Kidney (tissue), 14 donors: ENCODE measurements around the gene KCNQ1. TPM values are rescaled to one million over a fixed set of nuclear protein-coding genes. Genes with fewer than 3 reads are reported as not detected.

Source experiments
- DNase-seq, 5 donors: peaks; one replicate each; pipeline ENCODE4 v3.0.0-alpha.2; 2013 to 2020
- FAIRE-seq: peaks from 2 replicates; lab custom pipeline; 2012; peaks lifted over from hg19 to GRCh38; lab: Jason Lieb, UNC
- H3K27ac ChIP-seq, 2 donors: one replicate each; pipeline ENCODE4 v1.7.0; 2013; ENCODE audit warnings: low read depth in 2 of 2, low read length in 2 of 2, inconsistent platforms in 1 of 2
- H3K27me3 ChIP-seq: one replicate; pipeline ENCODE4 v1.7.1; 2013; ENCODE audit warnings: low read length, inconsistent platforms; ENCODE audit not compliant: control insufficient read depth, insufficient read depth
- H3K36me3 ChIP-seq, 3 donors: one replicate each; pipeline versions ENCODE4 v1.7.0 to v1.7.1; 2013; ENCODE audit warnings: low read length in 3 of 3, control low read depth in 1 of 3, inconsistent platforms in 1 of 3; ENCODE audit not compliant: insufficient read depth in 3 of 3, control insufficient read depth in 2 of 3
- H3K4me1 ChIP-seq, 3 donors: one replicate each; pipeline versions ENCODE4 v1.7.0 to v1.7.1; 2013; ENCODE audit warnings: low read length in 3 of 3, inconsistent platforms in 1 of 3, low read depth in 1 of 3; ENCODE audit not compliant: control insufficient read depth in 2 of 3, insufficient read depth in 2 of 3
- H3K4me3 ChIP-seq, 3 donors: one replicate each; pipeline versions ENCODE4 v1.7.0 to v1.8.1; 2013; ENCODE audit warnings: low read length in 3 of 3, control low read depth in 1 of 3, inconsistent platforms in 1 of 3
- H3K9ac ChIP-seq, 3 donors: one replicate each; pipeline versions ENCODE4 v1.7.0 to v1.7.1; 2013; ENCODE audit warnings: low read length in 3 of 3, control low read depth in 1 of 3, inconsistent platforms in 1 of 3
- H3K9me3 ChIP-seq, 3 donors: one replicate each; pipeline versions ENCODE4 v1.7.0 to v1.7.1; 2013; ENCODE audit warnings: low read length in 3 of 3, control low read depth in 1 of 3, inconsistent platforms in 1 of 3; ENCODE audit not compliant: control insufficient read depth in 2 of 3, insufficient read depth in 1 of 3
- intact Hi-C: fragments of 100-400 bp; cut with DNase I; formaldehyde crosslinking; loops from one replicate; pipeline ENCODE4 v1.11.1; 2022
- polyA plus RNA-seq: library from polyadenylated mRNA; stranded (reverse); fragments of 350-450 nt; fragmentation: Illumina TruSeq; extraction: RNeasy Lipid Tissue Mini Kit (QIAGEN cat#74804); gene quantifications from one replicate; pipeline ENCODE4 v1.2.3, GENCODE V29; 2014; ENCODE audit warnings: low read depth, low replicate concordance; ENCODE audit not compliant: insufficient read depth
- total RNA-seq: library from RNA; stranded (reverse); fragmentation: NEBNext Ultra II Directional; extraction: Animal tissue kit (Norgen Biotek cat#: 25700); gene quantifications from one replicate; pipeline ENCODE4 v1.2.1, GENCODE V29; 2021
- TF ChIP-seq, protein P1 (sequence below): IDR thresholded peaks from 3 replicates; pipeline ENCODE4 v1.5.1; 2012; ENCODE audit warnings: mild to moderate bottlenecking, moderate library complexity, borderline replicate concordance; ENCODE audit not compliant: insufficient read depth; ENCODE audit errors: extremely low read depth
- donor health status: control.
- donor health status: control.
- donor health status: control.
- donor health status: control.
- donor health status: control.
- donor health status: DM: yes; HTN: yes; CAD: no.
- donor health status: Normal renal cell carcinoma (clear cell type).

The KCNQ1 gene
- total and polyA plus RNA-seq, 2 donors from 2014 or later = 45.5 to 49.4 TPM

DNA sequence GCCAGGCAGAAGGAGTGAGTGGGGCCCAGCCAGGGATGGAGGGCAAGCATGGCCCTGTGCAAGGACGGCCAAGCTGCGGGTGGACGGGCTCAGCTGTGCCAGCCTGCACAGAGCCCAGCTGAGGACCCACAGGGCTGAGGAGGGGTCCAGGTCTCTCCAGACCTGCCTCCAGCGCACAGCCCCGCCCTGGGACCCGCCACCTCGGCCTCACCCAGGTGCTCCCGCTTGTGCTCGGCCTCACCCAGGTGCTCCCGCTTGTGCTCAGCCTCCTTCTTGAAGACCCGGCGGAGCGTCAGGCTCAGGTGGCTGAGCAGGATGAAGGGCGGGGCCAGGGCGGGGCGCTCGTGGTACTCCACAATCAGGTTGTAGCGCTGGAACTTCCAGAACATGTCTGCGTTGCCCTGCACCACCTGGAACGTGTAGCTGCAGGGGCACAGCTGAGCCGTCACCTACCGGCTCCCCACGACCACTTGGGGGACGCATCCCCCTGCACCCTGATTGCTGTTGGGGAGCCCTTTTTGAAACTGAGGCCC lies 37.9 kb upstream of the KCNQ1 start:
- Histone ChIP-seq H3K36me3 (peaks cover 0 to 10% (median 0%) of the 10 kb centered on the region in 3 donors), H3K9me3 (no peaks in the 10 kb centered on the region), H3K27me3 (no peaks in the 10 kb centered on the region), H3K9ac (no peak overlapping the region), H3K4me1 (peaks cover 0 to 3% (median 0%) of the 10 kb centered on the region in 3 donors), H3K4me3 (no peak overlapping the region), H3K27ac (no peak overlapping the region)
- intact Hi-C loops = no loop called here
- DNase-seq = no peak
- TF ChIP-seq, protein P1, sequence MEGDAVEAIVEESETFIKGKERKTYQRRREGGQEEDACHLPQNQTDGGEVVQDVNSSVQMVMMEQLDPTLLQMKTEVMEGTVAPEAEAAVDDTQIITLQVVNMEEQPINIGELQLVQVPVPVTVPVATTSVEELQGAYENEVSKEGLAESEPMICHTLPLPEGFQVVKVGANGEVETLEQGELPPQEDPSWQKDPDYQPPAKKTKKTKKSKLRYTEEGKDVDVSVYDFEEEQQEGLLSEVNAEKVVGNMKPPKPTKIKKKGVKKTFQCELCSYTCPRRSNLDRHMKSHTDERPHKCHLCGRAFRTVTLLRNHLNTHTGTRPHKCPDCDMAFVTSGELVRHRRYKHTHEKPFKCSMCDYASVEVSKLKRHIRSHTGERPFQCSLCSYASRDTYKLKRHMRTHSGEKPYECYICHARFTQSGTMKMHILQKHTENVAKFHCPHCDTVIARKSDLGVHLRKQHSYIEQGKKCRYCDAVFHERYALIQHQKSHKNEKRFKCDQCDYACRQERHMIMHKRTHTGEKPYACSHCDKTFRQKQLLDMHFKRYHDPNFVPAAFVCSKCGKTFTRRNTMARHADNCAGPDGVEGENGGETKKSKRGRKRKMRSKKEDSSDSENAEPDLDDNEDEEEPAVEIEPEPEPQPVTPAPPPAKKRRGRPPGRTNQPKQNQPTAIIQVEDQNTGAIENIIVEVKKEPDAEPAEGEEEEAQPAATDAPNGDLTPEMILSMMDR = no peak
- no peak for FAIRE-seq

DNA sequence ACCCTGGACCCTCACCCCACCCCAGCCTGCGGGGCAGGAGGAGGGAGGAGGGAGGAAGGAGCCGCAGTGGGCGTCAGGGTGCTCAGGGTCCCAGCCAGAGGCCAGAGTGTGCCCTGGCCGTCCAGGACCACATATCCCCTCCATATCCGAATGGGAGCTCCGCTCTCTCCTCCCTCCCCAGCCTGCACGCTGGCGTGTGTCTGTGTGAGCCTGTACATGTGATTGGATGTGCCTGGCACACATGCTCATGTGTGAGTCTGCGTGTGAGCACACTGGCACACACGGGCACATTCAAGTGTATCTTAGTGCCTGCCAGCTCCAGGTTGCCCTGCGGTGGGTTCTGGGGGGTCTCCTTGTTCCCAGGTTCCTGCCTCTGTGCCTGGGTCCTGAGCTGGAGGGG lies 36.1 kb upstream of the KCNQ1 start:
- DNase-seq (peak in 1 of 5 donors; percentile 77), FAIRE-seq (no peak)
- Histone ChIP-seq H3K9ac (no peak overlapping the region), H3K27me3 (no peaks in the 10 kb centered on the region), H3K9me3 (no peaks in the 10 kb centered on the region), H3K4me1 (no peaks in the 10 kb centered on the region), H3K36me3 (peaks cover 0 to 2% (median 0%) of the 10 kb centered on the region in 3 donors), H3K27ac (peak overlapping the region in 1 of 2 donors; percentile 23), H3K4me3 (no peak overlapping the region)
- TF ChIP-seq, protein P1 = no peak
- intact Hi-C loops = no loop called here

DNA sequence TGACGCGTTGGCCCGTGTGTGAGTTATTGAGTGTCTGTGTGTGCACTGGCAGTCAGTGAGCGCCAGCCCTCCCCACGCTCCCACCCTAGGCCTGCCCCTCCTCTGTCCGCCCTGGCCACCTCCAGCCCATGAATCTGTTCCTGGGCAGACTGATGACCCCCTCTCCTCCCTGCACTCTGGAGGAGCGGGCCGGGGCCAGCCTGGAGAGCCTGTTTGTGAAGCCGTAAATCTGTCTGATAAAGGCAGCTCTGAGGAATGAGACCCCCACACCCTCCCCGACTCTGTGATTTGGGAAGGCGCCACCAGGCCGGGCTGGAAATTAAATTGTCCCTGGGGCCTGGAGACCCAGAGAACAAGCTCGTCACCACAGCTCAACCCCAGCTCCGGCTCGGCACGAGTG lies 35.7 kb upstream of the KCNQ1 start:
- Histone ChIP-seq H3K36me3 (no peaks in the 10 kb centered on the region), H3K27me3 (no peaks in the 10 kb centered on the region), H3K9me3 (no peaks in the 10 kb centered on the region), H3K27ac (peak overlapping the region; percentile 18 to 55), H3K4me3 (no peak overlapping the region), H3K4me1 (no peaks in the 10 kb centered on the region), H3K9ac (no peak overlapping the region)
- FAIRE-seq (no peak), DNase-seq (peak; percentile 90 to 97 (median 95))
- TF ChIP-seq, protein P1 = no peak
- intact Hi-C loops = no loop called here
